ENCODE results near the gene BRD1. TPM values are rescaled to one million over a fixed set of nuclear protein-coding genes. Genes with fewer than 3 reads are reported as not detected.

Gene BRD1
- total and polyA plus RNA-seq, 8 donors, result 10.0 to 92.4 (median 30.4) TPM

GRCh38 chr22:49866646-49867045 lies 39.0 kb upstream of the BRD1 start:
- H3K9me3 ChIP-seq, result peaks cover 5 to 40% (median 30%) of the 10 kb centered on the region in 4 donors
- H3K36me3 ChIP-seq, result peaks cover 0 to 21% (median 3%) of the 10 kb centered on the region in 4 donors
- no peaks in the 10 kb centered on the region for H3K27me3 ChIP-seq
- H3K4me1 ChIP-seq, result peaks cover 0 to 13% (median 2%) of the 10 kb centered on the region in 4 donors
- intact Hi-C loops (cut with DNase I; ENCODE audit: low total_unique reads), result no loop called here
- 87 to 93% (median 89%) methylated on average over 8 of the region's 8 CpGs for WGBS, 5 donors
- no peak for DNase-seq
- peak overlapping the region in 1 of 5 donors; percentile 60 for H3K27ac ChIP-seq
- no peak for TF ChIP-seq CTCF (IDR thresholded peaks at IDR 0.05)
- H3K4me3 ChIP-seq, result no peak overlapping the region

- H3K9me3 ChIP-seq, result peaks cover 5 to 40% (median 30%) of the 10 kb centered on the region in 4 donors
- H3K4me1 ChIP-seq, result peaks cover 0 to 13% (median 5%) of the 10 kb centered on the region in 4 donors
- no peaks in the 10 kb centered on the region for H3K27me3 ChIP-seq
- 38 to 47% (median 41%) methylated on average over 2 of the region's 2 CpGs for WGBS, 5 donors
- intact Hi-C loops (cut with DNase I; ENCODE audit: low total_unique reads), result no loop called here
- peaks cover 0 to 21% (median 3%) of the 10 kb centered on the region in 4 donors for H3K36me3 ChIP-seq
- H3K4me3 ChIP-seq, result no peak overlapping the region
- H3K27ac ChIP-seq, result no peak overlapping the region
- DNase-seq, result no peak
- TF ChIP-seq EP300 (IDR thresholded peaks at IDR 0.05) (no peak), POLR2AphosphoS5 (IDR thresholded peaks at IDR 0.05) (no peak), POLR2A (IDR thresholded peaks at IDR 0.05) (no peak), CTCF (IDR thresholded peaks at IDR 0.05) (no peak)
These were observed 38.5 kb upstream of the BRD1 start for GRCh38 chr22:49866134-49866533.

- no peak overlapping the region for H3K27ac ChIP-seq
- no peaks in the 10 kb centered on the region for H3K27me3 ChIP-seq
- H3K9me3 ChIP-seq, result peaks cover 5 to 38% (median 27%) of the 10 kb centered on the region in 4 donors
- no peak for DNase-seq
- 91 to 94% (median 93%) methylated on average over 17 of the region's 17 CpGs for WGBS, 5 donors
- H3K4me1 ChIP-seq, result peaks cover 0 to 13% (median 5%) of the 10 kb centered on the region in 4 donors
- H3K36me3 ChIP-seq, result peaks cover 0 to 21% (median 3%) of the 10 kb centered on the region in 4 donors
- no peak for TF ChIP-seq POLR2AphosphoS5 (IDR thresholded peaks at IDR 0.05)
- TF ChIP-seq CTCF (IDR thresholded peaks at IDR 0.05), result no peak
- no peak for TF ChIP-seq POLR2A (IDR thresholded peaks at IDR 0.05)
- TF ChIP-seq EP300 (IDR thresholded peaks at IDR 0.05), result no peak
- intact Hi-C loops (cut with DNase I; ENCODE audit: low total_unique reads), result no loop called here
- H3K4me3 ChIP-seq, result no peak overlapping the region
These were observed 37.5 kb upstream of the BRD1 start for GRCh38 chr22:49865156-49865555.

- peaks cover 5 to 26% (median 19%) of the 10 kb centered on the region in 4 donors for H3K9me3 ChIP-seq
- intact Hi-C loops (cut with DNase I; ENCODE audit: low total_unique reads), result no loop called here
- no peak for DNase-seq
- peaks cover 0 to 15% (median 3%) of the 10 kb centered on the region in 4 donors for H3K36me3 ChIP-seq
- H3K4me3 ChIP-seq, result no peak overlapping the region
- TF ChIP-seq POLR2AphosphoS5 (IDR thresholded peaks at IDR 0.05) (no peak), EP300 (IDR thresholded peaks at IDR 0.05) (no peak), POLR2A (IDR thresholded peaks at IDR 0.05) (no peak), CTCF (IDR thresholded peaks at IDR 0.05) (no peak)
- 75 to 79% (median 78%) methylated on average over 7 of the region's 7 CpGs for WGBS, 5 donors
- H3K27me3 ChIP-seq, result no peaks in the 10 kb centered on the region
- H3K4me1 ChIP-seq, result peaks cover 0 to 13% (median 5%) of the 10 kb centered on the region in 4 donors
- no peak overlapping the region for H3K27ac ChIP-seq
These were observed 36.3 kb upstream of the BRD1 start for GRCh38 chr22:49863931-49864330.
